ENCODE data around the gene DNAL1. TPM values are rescaled to one million over a fixed set of nuclear protein-coding genes. Genes with fewer than 3 reads are reported as not detected.
A peak's percentile ranks its signal among the peaks of the same experiment; 100 is the strongest.
"Not testable (repeated sequence)": the region's sequence is repeated elsewhere in the genome, so short reads cannot be mapped to it uniquely, and the experiment has no call there.

Gene DNAL1
- total RNA-seq, 1 donor from 2014 or later, result 16.6 TPM

- DNase-seq (no peak), ATAC-seq (no peak)
- TF ChIP-seq CTCF (IDR thresholded peaks at IDR 0.05), result no peak
- H3K4me3 ChIP-seq, result no peak overlapping the region
- no peaks in the 10 kb centered on the region for H3K27me3 ChIP-seq
- no peaks in the 10 kb centered on the region for H3K36me3 ChIP-seq
- intact Hi-C loops (cut with DNase I), result no loop called here
- H3K27ac ChIP-seq, result no peak overlapping the region
- H3K4me1 ChIP-seq, result no peaks in the 10 kb centered on the region
- H3K9me3 ChIP-seq, result no peaks in the 10 kb centered on the region
These were observed 55.5 kb downstream of the DNAL1 start for GRCh38 chr14:73700325-73700724.

- H3K27me3 ChIP-seq; ATAC-seq; H3K36me3 ChIP-seq; DNase-seq; H3K9me3 ChIP-seq; intact Hi-C loops (cut with DNase I); H3K4me3 ChIP-seq; H3K27ac ChIP-seq: not testable (repeated sequence)
- H3K4me1 ChIP-seq, result peaks cover 17% of the 10 kb centered on the region
These were observed 63.3 kb downstream of the DNAL1 start for GRCh38 chr14:73708076-73708475.

GRCh38 chr14:73709904-73710469, 65.2 kb downstream of the DNAL1 start:
- Histone ChIP-seq H3K27ac (no peak overlapping the region), H3K36me3 (no peaks in the 10 kb centered on the region), H3K27me3 (no peaks in the 10 kb centered on the region), H3K4me3 (no peak overlapping the region), H3K4me1 (peaks cover 20% of the 10 kb centered on the region), H3K9me3 (no peaks in the 10 kb centered on the region)
- ATAC-seq (no peak), DNase-seq (no peak)
- intact Hi-C loops (cut with DNase I), result no loop called here
- no peak for TF ChIP-seq CTCF (IDR thresholded peaks at IDR 0.05)

- ATAC-seq (no peak), DNase-seq (no peak)
- H3K27ac ChIP-seq, result no peak overlapping the region
- H3K4me1 ChIP-seq, result peaks cover 20% of the 10 kb centered on the region
- TF ChIP-seq CTCF (IDR thresholded peaks at IDR 0.05), result no peak
- no peak overlapping the region for H3K4me3 ChIP-seq
- peaks cover 7% of the 10 kb centered on the region for H3K36me3 ChIP-seq
- intact Hi-C loops (cut with DNase I), result no loop called here
- H3K9me3 ChIP-seq, result no peaks in the 10 kb centered on the region
- no peaks in the 10 kb centered on the region for H3K27me3 ChIP-seq
These were observed 66.0 kb downstream of the DNAL1 start for GRCh38 chr14:73710737-73711136.

- DNase-seq (no peak), ATAC-seq (no peak)
- intact Hi-C loops (cut with DNase I), result no loop called here
- Histone ChIP-seq H3K9me3 (no peaks in the 10 kb centered on the region), H3K36me3 (peaks cover 21% of the 10 kb centered on the region), H3K4me1 (peaks cover 20% of the 10 kb centered on the region), H3K27ac (peak overlapping the region; percentile 43), H3K27me3 (no peaks in the 10 kb centered on the region), H3K4me3 (peak overlapping the region; percentile 89)
- no peak for TF ChIP-seq CTCF (IDR thresholded peaks at IDR 0.05)
These were observed 67.3 kb downstream of the DNAL1 start for GRCh38 chr14:73712071-73712506.

- H3K36me3 ChIP-seq, result peaks cover 26% of the 10 kb centered on the region
- peak; percentile 8 for ATAC-seq
- no peak for DNase-seq
- peaks cover 24% of the 10 kb centered on the region for H3K4me1 ChIP-seq
- no peaks in the 10 kb centered on the region for H3K27me3 ChIP-seq
- no peak for TF ChIP-seq CTCF (IDR thresholded peaks at IDR 0.05)
- intact Hi-C loops (cut with DNase I), result no loop called here
- H3K4me3 ChIP-seq, result peak overlapping the region; percentile 89
- peak overlapping the region; percentile 43 for H3K27ac ChIP-seq
- no peaks in the 10 kb centered on the region for H3K9me3 ChIP-seq
These were observed 67.9 kb downstream of the DNAL1 start for GRCh38 chr14:73712540-73713180.
